NCI-H187 (cell line): Measurements from ENCODE around the gene GALR1.
"Not testable (repeated sequence)": the region's sequence is repeated elsewhere in the genome, so short reads cannot be mapped to it uniquely, and the experiment has no call there.

Experiments used
- DNase-seq, 2 experiments: peaks; one replicate each; lab custom pipeline; 2025; lab: John Stamatoyannopoulos, UW

The GALR1 gene, protein sequence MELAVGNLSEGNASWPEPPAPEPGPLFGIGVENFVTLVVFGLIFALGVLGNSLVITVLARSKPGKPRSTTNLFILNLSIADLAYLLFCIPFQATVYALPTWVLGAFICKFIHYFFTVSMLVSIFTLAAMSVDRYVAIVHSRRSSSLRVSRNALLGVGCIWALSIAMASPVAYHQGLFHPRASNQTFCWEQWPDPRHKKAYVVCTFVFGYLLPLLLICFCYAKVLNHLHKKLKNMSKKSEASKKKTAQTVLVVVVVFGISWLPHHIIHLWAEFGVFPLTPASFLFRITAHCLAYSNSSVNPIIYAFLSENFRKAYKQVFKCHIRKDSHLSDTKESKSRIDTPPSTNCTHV

DNA sequence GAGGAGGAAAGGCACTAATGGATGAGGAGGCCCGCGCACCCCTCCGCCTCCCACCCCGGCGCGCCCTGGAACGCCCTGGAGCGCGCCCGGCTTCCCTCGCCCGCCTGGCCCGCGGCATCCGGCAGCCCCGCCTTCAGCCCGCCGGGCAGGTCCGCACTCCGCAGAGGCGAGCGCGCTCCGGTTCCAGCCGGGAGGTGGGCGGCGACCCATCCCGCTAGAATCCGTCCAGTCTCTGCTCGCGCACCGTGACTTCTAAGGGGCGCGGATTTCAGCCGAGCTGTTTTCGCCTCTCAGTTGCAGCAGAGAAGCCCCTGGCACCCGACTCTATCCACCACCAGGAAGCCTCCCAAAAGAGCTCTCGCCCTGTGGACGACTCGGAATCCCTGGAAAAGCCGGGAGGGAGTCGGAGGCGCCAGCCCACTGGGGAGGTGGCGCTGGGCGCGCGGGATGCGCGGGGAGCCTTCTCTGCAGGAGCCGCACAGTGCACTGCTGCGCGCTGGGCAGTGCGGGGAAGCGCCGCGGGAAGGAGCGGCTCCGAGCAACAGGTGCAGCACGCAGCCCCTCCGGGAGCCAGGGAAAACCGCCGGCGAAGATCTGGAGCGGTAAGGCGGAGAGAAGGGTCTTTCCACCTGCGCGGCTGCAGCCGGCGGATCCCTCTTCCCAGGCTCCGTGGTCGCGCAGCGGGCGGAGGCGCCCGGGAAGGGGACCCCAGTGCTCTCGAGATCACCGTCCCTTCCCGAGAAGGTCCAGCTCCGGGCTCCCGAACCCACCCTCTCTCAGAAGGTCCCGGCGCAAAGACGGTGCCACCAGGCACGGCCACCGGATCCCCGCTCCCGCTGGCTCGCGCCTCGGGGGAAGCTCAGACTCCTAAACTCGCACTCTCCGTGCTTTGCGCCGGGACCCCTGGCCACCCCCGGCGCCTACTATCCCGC is at the start of gene GALR1:
Gene GALR1, plus strand, starts transcription at position 280 of the 932 bp plus-strand sequence. CDS start 701 bp downstream, outside the sequence.
- DNase-seq, result no peak

DNA sequence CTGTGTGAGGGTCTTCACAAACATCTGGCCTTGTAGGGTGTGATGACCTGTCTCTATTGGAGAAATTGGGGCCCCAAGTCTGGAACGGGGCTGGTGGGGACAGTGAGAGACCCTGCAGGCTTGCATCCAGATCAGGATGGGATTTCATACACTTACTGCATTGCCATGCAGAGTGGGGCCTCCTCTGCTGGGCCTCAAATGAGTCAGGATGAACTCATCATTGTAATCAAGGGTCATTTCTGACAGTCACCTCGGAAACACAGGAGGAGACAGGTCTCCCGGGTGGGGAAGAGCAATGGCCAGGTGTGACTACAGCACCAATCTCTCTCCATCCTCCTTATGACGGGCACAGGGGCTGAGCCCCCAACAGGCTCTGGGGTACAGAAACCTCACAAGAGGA is 48.1 kb upstream of the GALR1 start:
- DNase-seq, result no peak

DNA sequence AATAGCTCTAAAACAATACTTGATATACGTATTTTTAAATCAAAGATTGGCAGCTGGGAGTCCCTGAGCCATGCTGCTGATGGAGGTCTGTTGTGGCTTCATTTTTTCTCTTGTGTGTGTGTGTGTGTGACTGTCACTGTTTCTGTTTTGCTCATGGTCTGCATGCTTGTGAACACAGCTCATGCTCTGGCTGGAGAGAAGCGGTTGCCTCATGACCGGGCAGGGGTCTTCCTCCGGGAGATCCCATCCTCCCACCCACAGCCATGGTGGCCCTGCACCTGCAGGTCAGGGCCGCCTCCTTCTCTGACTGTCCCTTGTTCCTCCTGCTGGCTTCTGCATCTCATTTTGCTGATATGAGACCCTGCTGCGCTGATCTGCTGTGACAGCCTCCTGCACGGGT is 47.3 kb upstream of the GALR1 start:
- DNase-seq, result no peak

DNA sequence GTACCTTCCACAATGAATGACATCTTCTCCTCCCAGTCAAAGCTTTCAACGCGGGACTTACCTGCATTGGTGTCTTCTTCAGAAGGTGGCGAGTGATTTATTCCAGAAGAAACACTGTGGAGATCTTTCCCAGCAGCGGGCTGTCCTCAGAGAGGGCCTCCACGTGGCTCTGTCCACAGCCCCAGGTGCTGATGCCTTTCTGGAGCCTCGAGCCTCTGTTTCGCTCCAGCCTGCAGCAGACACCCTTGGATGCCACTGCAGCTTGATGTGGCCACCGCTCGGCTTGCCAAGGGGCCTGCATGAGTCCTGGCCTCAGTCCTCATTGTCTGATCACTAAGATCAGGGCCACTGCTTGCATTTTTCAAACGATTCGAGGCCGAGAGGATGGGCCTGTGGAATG is 46.6 kb upstream of the GALR1 start:
- DNase-seq, result no peak

DNA sequence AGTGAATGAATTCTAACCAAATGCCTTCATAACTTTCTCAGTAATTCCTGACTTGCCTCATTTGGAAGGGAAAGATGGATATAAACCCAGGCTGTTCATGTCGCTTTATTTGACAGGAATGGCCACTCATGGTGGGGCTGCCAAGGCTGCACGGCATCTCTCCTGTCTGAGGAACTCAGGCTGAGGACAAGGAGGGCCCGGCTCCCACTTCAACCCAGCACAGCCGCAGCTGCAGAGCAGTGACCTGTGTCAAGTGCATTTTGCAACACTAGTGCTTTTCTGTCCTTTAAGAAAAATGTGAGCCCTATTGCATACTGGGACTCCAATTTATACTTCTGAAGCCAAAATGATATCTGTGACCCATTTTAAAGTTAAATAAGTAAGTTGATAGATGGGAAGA is 45.8 kb upstream of the GALR1 start:
- DNase-seq, result no peak

DNA sequence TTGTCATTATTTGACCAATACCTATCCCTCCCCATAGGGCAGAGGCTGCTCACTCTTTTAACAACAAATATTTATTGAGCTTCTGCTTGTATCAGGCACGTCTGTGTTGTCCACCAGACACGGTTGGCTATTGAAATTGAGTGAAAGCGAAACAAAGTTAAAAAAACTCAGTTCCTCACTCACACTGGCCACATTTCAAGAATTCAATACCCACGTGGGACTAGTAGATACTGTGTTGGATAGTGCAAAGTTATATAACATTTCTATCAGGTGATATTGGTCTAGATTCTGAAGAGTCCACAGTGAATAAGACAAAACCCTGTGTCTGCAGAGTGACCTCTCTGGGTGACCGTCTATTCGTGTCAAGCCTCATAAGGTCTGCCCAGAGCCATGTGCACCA is 43.9 kb upstream of the GALR1 start:
- DNase-seq, result no peak

DNA sequence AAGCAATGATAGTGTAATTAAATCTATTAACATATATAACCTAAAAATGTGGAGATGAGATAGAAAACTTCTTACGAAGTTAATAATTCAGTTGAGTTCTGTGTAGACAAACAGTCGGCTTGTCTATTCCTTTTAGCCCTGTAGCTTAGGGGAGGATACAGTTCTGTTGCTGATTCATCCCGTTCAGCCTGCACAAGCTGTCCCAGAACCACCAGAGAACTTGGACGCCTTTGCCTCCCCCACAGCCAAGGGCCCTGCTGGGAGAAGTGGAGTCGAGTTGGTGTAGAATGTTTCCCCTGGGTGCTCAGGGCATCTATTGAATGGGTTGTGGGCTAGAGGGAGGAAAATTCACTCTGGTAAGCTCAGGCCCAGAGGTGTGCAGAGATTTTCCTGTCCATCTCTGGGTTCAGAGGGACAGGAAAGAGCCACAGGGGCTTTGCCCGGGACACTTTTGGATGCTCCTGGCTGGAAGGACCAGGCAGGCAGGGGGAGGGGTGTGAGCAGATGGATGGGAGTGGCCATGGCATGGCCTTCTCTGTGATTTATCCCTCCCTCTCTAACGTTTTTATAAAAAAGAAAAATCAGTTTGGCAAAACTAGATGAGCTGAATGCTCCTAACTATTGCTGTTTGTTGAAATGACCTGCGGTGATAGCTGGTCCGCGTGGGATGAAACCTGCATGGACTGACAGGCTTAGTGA is 42.8 kb upstream of the GALR1 start:
- DNase-seq, result no peak

DNA sequence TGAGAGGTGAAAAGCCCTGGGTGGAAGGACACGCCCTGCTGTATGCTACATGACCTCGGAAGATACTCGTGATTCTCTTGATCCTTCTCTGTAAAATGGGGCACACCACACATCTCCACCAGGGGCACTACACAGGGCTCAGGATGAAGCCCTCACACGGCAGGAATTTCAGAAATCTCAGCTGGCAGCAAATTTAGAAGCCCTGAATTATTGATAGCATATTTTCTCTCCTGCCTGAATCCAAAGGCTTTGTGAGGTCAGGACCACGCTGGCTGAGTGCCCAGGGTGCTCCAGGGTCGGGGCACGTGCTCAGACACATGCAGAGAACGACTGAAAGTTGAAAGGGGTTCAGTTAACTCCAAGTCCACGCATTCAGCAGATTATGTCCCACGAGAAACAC is 42.1 kb upstream of the GALR1 start:
- DNase-seq, result no peak

DNA sequence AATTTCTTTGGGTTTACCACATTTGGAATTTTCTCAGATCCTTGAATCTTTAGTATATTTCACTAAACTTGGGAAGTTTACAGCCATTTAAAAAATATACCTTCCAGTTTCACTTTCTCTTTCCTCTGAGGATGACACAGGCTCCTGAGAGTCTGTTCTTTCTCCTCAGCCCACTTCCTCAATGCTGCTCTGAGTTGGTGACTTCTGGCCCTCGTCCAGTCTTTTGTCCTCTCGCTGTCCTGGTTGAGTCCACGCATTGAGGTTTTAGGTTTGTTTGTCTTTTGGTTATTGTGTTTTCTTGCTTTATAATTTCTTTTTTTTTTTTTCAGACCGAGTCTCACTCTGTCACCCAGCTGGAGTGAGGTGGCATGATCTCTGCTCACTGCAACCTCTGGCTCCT is 40.7 kb upstream of the GALR1 start:
- no peak for DNase-seq

DNA sequence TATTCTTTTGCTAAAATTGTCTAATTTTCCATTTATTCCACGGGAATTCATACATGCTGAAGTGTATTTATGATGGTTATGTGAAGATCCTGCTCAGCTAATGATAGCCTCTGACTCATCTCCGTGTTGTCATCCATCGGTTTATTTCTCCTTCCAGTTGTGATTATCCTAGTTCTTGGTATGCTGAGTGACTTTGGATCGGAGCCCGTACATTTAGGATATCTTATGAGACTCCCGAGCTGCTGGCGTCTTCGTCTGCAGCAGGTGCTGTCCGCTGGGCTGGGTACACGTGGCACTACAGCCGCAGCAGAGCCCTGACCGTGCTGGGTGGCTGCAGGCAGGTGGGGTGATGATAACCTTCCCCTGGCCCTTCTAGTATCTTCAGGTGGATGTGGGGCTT is 40.1 kb upstream of the GALR1 start:
- DNase-seq, result no peak

DNA sequence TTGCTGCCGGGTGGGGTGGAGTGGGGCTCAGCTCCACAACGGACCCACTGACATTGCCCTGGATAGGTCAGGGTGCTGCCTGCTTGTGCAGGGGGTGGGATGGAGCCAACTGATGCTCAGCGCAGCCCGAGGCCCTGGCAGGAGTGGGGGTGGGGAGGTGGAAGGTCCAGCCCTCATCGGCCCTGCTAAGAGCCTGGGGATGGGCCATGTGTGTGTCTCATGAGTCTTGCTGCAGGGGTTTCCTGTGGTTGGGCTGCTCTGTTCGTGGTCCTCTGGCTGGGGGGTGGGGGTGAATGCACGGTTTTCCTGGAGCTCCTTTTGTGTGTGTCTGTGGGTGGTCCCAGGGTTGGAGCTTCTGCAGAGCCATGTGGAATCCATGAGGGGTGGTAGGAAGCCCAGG is 39.4 kb upstream of the GALR1 start:
- DNase-seq, result no peak

DNA sequence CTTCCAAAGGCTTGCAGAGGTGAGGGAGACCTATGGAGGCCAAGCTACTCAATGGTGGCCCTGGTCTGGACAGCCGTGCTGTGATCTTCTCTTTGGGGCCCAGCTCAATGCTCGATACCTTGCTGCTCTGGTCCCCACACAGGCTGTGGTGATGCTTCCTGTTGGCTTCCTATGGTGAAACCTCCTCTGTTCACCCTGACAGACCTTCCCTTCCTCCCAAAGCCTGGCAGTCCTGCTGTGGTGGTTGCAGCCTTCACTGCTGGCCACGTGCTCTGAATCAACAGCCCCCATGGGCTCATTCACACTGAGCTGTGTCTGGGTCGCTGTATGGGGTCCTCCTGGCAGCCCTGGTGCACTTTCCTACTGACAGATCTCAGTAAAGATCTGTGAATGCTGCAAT is 31.0 kb upstream of the GALR1 start:
- DNase-seq, result no peak

DNA sequence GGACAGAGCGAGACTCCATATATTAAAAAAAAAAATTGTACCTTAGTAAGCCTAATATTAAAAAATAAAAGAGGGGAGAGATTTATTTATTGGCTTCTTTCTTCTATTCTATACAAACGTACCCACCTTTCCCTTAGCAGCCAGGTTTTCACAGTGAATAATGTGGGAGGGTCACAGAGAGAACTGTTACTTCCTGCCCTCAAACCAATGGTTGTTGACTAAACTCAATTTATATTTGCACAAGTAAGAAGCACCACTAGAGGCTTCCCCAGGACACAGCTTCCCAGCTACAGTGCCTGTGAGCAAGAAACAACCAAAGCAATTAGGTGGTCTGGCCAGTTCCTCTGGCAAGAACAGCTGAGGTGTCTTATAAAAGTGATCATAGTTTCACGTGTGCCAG is 28.9 kb upstream of the GALR1 start:
- no peak for DNase-seq

DNA sequence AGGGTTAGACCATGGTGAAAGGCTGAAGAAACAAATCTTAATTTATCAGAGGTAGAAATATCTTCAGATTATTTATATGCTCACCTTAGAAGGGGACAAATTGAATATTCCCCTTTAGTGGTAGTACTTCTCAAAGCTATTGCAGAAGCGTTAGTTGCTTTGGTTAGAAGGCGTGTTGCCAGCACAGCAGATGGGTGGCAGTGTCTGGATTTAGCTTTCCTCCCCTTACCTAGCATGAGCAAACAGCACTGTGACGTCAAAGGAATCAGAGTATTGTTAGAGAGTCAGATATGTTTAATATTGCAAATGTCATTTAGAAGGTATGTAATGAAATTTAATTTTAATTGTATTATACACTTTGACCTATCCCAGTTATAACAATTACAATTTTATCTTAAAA is 27.2 kb upstream of the GALR1 start:
- no peak for DNase-seq

DNA sequence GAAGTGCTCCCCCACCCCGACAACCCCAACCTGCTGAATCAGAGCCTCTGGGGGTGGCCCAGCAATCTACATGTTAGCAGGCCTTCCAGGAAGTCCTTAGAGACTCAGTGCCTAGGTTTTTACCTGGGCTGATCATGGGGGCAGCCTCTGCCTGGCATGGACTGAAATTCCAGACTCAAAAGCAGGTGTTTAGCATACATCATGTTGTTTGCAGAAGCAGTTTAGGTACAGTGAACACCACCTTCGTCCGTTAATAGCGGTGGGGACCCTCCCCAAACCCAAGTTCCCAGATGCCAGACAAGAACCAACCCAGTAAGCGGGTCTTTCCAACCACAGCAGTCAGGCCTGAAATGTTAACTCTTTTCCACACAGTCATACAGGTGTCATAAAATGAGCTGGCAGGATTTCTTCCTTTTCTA is 26.4 kb upstream of the GALR1 start:
- DNase-seq, result no peak

DNA sequence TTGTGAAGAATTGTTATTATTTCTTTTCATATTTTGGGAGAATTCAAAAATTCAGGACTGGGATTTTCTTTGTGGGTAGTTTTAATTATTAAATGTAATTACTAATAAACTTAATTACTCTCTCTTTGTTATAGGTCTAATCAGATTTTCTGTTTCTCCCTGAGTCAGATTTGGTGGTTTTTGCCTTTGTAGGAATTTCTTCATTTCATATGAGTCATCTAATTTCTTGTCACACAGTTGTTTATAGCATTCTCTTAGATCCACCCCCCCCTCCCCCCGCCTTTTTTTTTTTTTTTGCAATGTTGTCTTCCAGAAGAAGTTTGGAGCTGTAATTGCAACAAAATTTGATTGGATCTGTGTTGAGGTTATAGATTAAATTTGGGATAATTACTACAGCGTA is 26.0 kb upstream of the GALR1 start:
- no peak for DNase-seq

DNA sequence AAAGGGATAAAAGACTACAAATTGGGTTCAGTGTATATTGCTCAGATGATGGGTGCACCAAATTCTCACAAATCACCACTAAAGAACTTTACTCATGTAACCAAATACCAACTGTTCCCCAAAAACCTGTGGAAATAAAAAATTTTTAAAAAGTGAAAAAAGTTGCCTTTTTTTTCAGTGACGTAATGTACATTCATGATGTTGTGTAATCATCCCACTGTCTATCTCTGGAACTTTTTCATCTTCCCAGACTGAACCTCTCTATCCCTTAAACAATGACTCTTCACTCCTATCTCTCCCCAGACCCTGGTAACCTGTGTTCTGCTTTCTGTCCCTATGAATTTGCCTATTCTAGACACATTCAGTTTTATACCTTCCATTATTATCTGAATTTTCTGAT is 19.0 kb upstream of the GALR1 start:
- DNase-seq, result no peak

DNA sequence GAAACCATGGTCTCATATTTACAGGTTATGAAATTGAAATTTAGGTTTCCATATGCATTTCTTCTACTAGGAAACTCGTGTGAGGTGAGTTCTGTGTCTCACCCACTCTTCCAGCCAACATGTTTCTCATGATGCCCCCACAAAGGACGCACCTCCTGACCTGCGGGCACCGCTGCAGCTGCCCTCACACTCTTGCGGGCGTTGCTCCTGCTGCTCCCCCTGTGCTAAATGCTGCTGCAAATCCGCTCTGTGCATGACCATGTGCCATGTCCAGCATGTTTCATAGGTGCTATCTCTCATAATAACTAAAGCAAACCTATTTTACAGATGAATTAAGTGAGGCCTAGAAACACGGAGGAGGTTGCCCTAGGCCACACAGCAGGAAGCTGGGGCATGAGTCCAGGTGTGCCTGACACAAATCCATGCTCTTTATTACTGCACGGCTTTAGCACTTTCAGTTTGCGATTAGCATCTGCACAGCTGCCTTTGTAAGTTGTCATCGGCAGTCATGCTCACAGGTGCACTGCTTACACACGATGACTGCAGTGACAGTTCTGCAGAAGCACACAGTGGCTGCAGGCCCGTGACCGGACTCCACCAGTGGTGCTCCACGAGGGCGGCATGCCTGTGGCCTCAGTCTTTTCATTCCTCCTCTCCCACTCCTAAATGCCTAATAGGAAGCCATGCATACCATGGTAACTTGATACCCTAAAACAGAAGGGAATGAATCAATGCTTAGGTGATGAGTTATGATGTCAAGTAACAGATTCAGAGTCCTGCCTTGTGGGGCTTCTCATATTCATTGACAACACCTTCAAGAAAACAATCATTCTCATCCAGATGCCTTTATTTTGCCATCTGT is 14.9 kb upstream of the GALR1 start:
- DNase-seq, result no peak

DNA sequence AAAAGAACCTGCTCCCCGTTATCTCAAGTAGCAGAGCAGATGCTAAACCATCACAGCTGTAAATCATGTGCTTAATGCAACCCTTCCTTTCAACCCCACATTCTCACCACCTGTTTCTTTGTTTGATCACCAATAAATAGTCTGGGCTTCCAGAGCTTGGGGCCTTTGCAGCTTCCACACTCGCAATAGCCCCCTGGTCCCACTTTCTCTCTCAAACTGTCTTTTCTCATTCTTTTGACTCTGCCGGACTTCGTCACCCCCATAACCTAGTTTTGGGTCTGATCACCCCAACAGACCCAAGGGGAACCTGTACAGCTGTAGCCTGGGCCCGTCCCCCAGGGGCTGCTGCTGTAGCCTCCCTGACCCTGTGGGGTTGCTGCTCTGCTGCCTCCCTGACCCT is 10.4 kb upstream of the GALR1 start:
- not testable (repeated sequence) for DNase-seq

DNA sequence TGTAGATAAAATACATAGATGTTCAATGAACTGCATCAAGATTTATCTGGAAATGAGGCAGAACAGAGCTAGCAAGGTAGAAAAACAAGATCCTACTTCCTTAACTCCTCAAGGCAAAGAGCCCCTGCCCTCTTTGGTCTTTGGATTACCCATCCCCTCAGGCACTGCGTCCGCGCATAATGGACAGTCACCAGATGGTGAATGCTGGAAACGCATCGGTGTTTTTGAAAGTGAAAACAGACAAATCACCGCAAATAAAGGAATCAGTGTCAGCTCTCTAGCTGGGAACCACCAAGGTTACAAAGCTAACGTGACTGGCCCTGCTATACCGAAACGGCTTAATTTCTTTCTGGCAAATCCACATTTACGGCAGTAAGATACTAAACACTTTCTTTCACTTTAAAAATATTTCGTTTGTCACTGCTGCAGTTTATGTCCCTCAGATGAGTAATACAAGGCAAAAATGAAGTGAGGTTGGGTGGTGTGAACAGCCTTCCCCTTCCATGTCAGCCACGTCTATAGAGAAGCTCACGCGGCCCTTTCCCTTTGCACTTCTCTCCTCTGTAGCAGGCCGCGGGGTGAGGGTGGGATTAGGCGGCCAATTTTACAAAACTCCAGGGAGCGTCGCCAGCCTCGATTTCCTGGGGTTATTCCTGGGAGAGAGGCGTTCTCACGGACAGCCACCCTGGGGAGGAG is 627 bp upstream of the GALR1 start:
- DNase-seq, result no peak

DNA sequence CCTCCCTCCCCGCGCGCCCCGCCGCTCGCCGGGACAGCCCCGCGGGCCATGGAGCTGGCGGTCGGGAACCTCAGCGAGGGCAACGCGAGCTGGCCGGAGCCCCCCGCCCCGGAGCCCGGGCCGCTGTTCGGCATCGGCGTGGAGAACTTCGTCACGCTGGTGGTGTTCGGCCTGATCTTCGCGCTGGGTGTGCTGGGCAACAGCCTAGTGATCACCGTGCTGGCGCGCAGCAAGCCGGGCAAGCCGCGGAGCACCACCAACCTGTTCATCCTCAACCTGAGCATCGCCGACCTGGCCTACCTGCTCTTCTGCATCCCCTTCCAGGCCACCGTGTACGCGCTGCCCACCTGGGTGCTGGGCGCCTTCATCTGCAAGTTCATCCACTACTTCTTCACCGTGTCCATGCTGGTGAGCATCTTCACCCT is 865 bp downstream of the GALR1 start:
- no peak for DNase-seq
